Gastrocnemius medialis (tissue), 4 donors: ENCODE results near the gene AACS.

Source experiments
- CTCF ChIP-seq, 5 experiments: fragments of 450-650 bp in 3 of 5; fragments of 200-600 bp in 2 of 5; sonication (generic) in 2 of 5; IDR thresholded peaks in 4 of 5; conservative IDR thresholded peaks in 1 of 5; 1 replicate in 4 of 5; 2 replicates in 1 of 5; pipeline ENCODE4 v1.5.1; 2016 to 2019; ENCODE audit warnings: antibody characterized with exemption in 5 of 5, mild to moderate bottlenecking in 3 of 5, moderate library complexity in 3 of 5
- POLR2A ChIP-seq, 2 donors: fragments of 450-650 bp; IDR thresholded peaks; one replicate each; pipeline ENCODE4 v1.6.1; 2017; ENCODE audit warnings: antibody characterized with exemption in 2 of 2, mild to moderate bottlenecking in 2 of 2, moderate library complexity in 2 of 2

DNA sequence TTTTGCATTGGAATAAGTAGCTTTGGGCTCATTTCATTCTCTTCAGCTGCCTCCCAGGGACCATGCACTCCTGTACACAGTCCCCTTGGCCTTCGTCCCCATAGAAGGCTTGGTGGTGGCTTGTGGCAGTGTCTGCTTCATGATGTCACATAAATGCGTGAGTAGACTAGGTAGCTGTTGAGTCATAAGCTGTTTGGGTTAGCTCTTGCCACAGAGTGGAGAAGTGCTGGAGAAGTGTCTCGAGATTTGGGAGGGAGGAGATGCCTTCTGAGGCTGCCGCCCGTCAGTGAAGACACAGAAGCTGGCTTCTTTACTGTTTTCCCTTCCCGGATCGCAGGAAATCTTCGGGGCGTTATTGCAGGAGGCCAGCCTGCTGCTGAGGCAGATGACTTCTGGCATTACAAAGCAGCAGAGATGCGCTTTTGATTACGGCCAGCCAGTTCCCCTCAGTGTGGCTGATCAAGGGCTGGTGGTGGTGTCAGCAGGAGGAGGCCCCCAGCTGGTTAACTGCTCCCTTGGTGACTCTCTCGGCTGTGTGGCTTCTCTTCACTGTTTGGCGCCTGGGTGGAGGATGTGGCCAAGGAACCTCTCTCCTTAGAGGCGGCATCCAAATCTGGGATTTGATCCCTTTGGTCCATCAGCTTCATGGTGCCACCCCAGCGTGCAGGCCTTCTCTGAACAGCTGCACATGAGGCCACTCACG is 67.6 kb downstream of the AACS start:
- no peak for TF ChIP-seq CTCF (IDR thresholded peaks at IDR 0.05 in 4 of 5, conservative IDR thresholded peaks at IDR 0.05 in 1 of 5)
- no peak for TF ChIP-seq POLR2A (IDR thresholded peaks at IDR 0.05)
